Measurements from ENCODE around the gene NCK1.

DNA sequence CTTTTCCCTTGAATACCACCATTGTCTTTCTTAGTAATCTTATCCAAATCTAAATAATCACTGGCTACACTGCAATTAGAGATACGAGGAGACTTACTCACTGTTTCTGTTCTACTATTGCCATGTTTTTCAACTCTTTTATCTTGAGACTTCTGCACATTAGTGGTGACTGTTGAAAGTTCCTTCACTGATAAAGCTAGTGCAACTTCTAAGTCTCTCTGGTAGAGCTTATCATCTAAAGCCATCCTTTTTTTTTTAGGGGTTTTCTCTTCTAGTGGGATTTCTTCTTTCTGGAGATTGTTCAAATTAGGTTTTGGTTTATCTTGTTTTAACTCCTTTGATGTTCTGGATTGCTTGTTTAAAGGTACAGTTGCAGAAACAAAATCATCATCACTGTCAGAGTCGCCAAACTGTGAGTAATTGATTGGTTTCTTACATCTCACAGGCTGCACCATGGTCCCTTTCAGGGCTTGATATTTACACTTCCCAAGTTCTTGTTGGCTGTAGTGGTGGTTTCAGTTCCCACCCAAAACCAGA lies 37.7 kb downstream of the NCK1 start:
- TF ChIP-seq, protein P1, sequence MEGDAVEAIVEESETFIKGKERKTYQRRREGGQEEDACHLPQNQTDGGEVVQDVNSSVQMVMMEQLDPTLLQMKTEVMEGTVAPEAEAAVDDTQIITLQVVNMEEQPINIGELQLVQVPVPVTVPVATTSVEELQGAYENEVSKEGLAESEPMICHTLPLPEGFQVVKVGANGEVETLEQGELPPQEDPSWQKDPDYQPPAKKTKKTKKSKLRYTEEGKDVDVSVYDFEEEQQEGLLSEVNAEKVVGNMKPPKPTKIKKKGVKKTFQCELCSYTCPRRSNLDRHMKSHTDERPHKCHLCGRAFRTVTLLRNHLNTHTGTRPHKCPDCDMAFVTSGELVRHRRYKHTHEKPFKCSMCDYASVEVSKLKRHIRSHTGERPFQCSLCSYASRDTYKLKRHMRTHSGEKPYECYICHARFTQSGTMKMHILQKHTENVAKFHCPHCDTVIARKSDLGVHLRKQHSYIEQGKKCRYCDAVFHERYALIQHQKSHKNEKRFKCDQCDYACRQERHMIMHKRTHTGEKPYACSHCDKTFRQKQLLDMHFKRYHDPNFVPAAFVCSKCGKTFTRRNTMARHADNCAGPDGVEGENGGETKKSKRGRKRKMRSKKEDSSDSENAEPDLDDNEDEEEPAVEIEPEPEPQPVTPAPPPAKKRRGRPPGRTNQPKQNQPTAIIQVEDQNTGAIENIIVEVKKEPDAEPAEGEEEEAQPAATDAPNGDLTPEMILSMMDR (IDR thresholded peaks at IDR 0.05) = no peak
- no peak for TF ChIP-seq POLR2A (IDR thresholded peaks at IDR 0.05)
